ENCODE data around the gene ZNF189.

The ZNF189 gene

GRCh38 chr9:101417977-101418376, 19.3 kb downstream of the ZNF189 start:
- no peak for DNase-seq (ENCODE audit: extremely low read depth in 1 of 2, low read depth in 1 of 2)

GRCh38 chr9:101418518-101419430, 20.1 kb downstream of the ZNF189 start:
- DNase-seq (ENCODE audit: extremely low read depth in 1 of 2, low read depth in 1 of 2), result no peak

- no peak for DNase-seq (ENCODE audit: extremely low read depth in 1 of 2, low read depth in 1 of 2)
Measured at GRCh38 chr9:101419863-101420262, 21.2 kb downstream of the ZNF189 start.

GRCh38 chr9:101421653-101422065, 23.0 kb downstream of the ZNF189 start:
- no peak for DNase-seq (ENCODE audit: extremely low read depth in 1 of 2, low read depth in 1 of 2)

- no peak for DNase-seq (ENCODE audit: extremely low read depth in 1 of 2, low read depth in 1 of 2)
Measured at GRCh38 chr9:101427358-101427757, 28.7 kb downstream of the ZNF189 start.

GRCh38 chr9:101427957-101428655, 29.5 kb downstream of the ZNF189 start:
- no peak for DNase-seq (ENCODE audit: extremely low read depth in 1 of 2, low read depth in 1 of 2)

- DNase-seq (ENCODE audit: extremely low read depth in 1 of 2, low read depth in 1 of 2), result no peak
Measured at GRCh38 chr9:101428909-101429308, 30.3 kb downstream of the ZNF189 start.

GRCh38 chr9:101429736-101430135, 31.1 kb downstream of the ZNF189 start:
- DNase-seq (ENCODE audit: extremely low read depth in 1 of 2, low read depth in 1 of 2), result no peak

- no peak for DNase-seq (ENCODE audit: extremely low read depth in 1 of 2, low read depth in 1 of 2)
Measured at GRCh38 chr9:101432171-101432570, 33.5 kb downstream of the ZNF189 start.

GRCh38 chr9:101432740-101433139, 34.1 kb downstream of the ZNF189 start:
- DNase-seq (ENCODE audit: extremely low read depth in 1 of 2, low read depth in 1 of 2), result no peak

GRCh38 chr9:101433229-101433628, 34.6 kb downstream of the ZNF189 start:
- no peak for DNase-seq (ENCODE audit: extremely low read depth in 1 of 2, low read depth in 1 of 2)

GRCh38 chr9:101434998-101435397, 36.3 kb downstream of the ZNF189 start:
- no peak for DNase-seq (ENCODE audit: extremely low read depth in 1 of 2, low read depth in 1 of 2)

- no peak for DNase-seq (ENCODE audit: extremely low read depth in 1 of 2, low read depth in 1 of 2)
Measured at GRCh38 chr9:101435601-101436079, 37.0 kb downstream of the ZNF189 start, which contains the start of gene ALDOB. Gene ALDOB (minus strand): TSS chr9:101435774. CDS start chr9:101430887, 4,887 bp downstream.

GRCh38 chr9:101437806-101438232, 39.2 kb downstream of the ZNF189 start:
- no peak for DNase-seq (ENCODE audit: extremely low read depth in 1 of 2, low read depth in 1 of 2)

GRCh38 chr9:101438523-101438922, 39.9 kb downstream of the ZNF189 start:
- no peak for DNase-seq (ENCODE audit: extremely low read depth in 1 of 2, low read depth in 1 of 2)

- DNase-seq (ENCODE audit: extremely low read depth in 1 of 2, low read depth in 1 of 2), result no peak
Measured at GRCh38 chr9:101440714-101441230, 42.1 kb downstream of the ZNF189 start.

GRCh38 chr9:101442318-101442717, 43.7 kb downstream of the ZNF189 start:
- no peak for DNase-seq (ENCODE audit: extremely low read depth in 1 of 2, low read depth in 1 of 2)

GRCh38 chr9:101442736-101443135, 44.1 kb downstream of the ZNF189 start:
- DNase-seq (ENCODE audit: extremely low read depth in 1 of 2, low read depth in 1 of 2), result no peak

GRCh38 chr9:101443364-101443771, 44.7 kb downstream of the ZNF189 start:
- no peak for DNase-seq (ENCODE audit: extremely low read depth in 1 of 2, low read depth in 1 of 2)

GRCh38 chr9:101445353-101446029, 46.8 kb downstream of the ZNF189 start:
- DNase-seq (ENCODE audit: extremely low read depth in 1 of 2, low read depth in 1 of 2), result no peak

GRCh38 chr9:101446732-101447131, 48.1 kb downstream of the ZNF189 start:
- DNase-seq (ENCODE audit: extremely low read depth in 1 of 2, low read depth in 1 of 2), result no peak
